ENCODE data around the gene NBPF6. TPM values are rescaled to one million over a fixed set of nuclear protein-coding genes. Genes with fewer than 3 reads are reported as not detected.
"Not testable (repeated sequence)": the region's sequence is repeated elsewhere in the genome, so short reads cannot be mapped to it uniquely, and the experiment has no call there.

Gene NBPF6, protein sequence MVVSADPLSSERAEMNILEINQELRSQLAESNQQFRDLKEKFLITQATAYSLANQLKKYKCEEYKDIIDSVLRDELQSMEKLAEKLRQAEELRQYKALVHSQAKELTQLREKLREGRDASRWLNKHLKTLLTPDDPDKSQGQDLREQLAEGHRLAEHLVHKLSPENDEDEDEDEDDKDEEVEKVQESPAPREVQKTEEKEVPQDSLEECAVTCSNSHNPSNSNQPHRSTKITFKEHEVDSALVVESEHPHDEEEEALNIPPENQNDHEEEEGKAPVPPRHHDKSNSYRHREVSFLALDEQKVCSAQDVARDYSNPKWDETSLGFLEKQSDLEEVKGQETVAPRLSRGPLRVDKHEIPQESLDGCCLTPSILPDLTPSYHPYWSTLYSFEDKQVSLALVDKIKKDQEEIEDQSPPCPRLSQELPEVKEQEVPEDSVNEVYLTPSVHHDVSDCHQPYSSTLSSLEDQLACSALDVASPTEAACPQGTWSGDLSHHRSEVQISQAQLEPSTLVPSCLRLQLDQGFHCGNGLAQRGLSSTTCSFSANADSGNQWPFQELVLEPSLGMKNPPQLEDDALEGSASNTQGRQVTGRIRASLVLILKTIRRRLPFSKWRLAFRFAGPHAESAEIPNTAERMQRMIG
- not detected for polyA plus RNA-seq (2012; ENCODE audit: insufficient read depth, insufficient read length, low read depth)

DNA sequence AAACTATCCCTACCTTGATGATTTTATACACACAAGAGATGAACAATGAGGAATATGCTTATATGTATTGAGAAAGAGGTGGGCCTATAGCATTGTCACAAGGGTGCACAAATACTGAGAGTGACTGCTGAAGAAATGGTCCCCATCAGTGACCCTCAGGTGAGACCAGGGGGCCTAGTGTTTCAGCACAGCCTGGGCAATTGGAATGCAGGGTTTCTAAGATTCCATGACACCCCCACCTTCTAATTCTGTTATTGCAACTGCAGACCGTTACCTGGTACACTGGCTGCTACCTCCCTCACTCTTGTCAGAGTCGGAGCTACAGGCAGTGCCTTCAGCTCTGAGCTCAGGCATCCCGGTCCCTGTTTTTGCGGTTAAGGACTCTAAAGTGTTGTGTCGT lies at the start of gene NBPF6:
TSS of gene NBPF6 (plus strand) at position 301 of the 400 bp plus-strand sequence. CDS start 259 bp downstream, outside the sequence.
- H3K27me3 ChIP-seq; H3K36me3 ChIP-seq; H3K4me1 ChIP-seq; DNase-seq; H3K9me3 ChIP-seq; H3K4me3 ChIP-seq (ENCODE audit: low read depth, low read length): not testable (repeated sequence)

DNA sequence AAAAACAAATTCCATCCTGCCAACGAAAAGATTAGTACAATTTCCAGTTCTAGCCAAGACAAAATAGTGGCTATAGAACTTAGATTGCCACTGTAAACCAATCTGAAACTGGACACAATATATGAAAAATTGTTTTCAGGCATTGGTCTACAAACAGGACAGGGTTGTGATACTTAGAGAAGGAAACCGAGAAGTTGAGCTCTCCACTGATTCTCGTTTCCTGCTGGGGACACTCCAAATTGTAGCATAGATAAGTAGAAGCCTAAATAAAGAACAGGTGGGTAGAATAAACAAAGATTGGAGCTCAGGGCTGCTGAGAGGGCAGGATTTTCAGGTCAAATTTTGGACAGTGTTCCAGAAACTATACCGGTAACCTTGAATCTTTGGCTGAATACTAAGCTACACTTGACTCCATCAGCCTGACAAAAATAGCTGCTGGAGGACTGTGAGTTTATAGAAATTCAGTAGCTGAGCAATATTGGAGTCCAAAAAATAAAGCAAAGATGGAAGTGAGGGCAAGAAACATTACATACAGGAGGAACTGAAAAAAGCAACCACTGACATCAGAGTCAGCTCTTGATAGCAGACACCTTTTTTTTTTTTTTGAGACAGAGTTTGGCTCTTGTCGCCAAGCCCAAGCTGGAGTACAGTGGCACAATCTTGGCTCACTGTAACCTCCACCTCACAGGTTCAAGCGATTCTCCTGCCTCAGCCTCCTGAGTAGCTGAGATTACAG lies 38.9 kb upstream of the NBPF6 start:
- H3K9me3 ChIP-seq; H3K36me3 ChIP-seq; H3K27me3 ChIP-seq; H3K4me3 ChIP-seq (ENCODE audit: low read depth, low read length); DNase-seq; H3K4me1 ChIP-seq: not testable (repeated sequence)

DNA sequence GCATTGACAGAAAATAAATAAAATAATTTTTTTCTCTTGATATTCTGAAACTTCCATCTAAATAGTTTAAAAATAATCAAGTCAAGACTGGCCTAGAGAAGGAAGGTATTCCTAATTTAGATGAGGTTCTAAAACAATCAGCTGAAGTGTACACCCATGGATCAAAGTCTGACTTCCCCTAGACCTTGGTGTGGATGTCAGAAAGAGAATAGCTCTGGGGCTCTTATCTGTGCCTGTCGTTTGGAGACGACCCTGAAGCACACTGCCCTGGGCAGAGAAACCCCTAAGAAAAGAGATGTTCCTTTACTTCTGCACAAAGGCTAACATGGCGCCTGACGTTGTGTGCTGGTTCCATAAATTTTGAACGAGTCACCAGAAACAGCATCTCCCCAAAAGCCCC lies 30.0 kb upstream of the NBPF6 start:
- not testable (repeated sequence) for H3K27me3 ChIP-seq; DNase-seq; H3K4me3 ChIP-seq (ENCODE audit: low read depth, low read length); H3K36me3 ChIP-seq; H3K4me1 ChIP-seq; H3K9me3 ChIP-seq

DNA sequence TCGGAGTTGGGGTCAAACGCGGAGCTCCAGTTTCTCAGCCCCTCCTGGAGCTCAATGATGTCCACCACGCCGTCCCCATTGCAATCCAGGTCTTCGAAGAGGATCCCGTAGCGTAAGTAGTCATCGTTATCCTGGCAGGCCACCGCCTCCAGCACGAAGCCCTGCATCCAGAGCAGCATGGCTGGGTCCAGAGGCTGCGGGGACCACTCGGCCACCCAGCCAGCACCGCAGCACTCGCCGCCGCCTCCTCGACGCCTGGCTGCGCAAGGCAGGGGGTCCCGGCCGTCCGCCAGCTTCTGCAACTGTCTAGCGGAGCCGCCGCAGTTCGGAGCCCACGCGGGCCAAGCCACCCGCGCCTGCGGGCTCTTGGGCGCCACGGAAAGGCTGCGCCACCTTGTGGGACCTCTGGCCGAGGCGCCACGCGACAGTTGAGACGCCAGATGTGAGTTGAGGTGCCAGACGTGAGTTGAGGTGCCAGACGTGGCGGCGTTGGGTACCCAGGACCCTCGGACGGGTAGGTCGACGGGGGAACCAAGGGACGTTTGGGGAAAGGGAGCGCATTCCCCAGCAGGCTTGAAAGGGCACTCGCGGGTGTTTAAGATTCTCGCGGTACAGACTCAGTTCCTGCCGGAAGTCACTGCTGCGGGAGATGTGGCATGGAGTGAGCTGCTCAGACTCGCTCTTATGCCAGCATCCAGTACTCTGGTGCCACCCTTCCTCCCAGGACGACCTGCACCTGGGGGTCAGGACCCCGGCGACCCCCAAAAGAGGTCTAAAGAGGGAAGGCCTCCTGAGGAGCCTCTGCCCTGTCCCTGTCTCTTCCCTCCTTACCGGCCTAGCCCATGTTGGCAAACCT lies 28.9 kb upstream of the NBPF6 start:
- not testable (repeated sequence) for DNase-seq; H3K36me3 ChIP-seq; H3K4me3 ChIP-seq (ENCODE audit: low read depth, low read length); H3K4me1 ChIP-seq; H3K9me3 ChIP-seq; H3K27me3 ChIP-seq

DNA sequence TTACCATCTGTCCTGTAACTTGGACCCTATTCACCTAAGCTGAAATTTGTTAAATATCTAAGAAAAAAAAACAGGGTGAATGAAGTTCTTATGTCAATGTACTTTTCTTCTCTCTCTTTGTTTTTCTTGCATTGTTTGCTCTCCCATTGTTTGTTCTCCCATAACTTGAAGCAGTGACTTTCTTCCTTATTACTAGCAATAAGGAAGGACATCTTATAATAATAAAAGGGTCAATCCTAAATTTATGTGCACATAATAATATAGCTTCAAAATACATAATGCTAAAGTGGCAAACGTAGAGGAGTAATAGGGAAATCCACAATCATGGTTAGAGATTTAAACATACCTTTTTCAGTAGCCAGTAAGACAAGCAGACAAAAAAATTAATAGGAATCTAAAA lies 23.3 kb upstream of the NBPF6 start:
- not testable (repeated sequence) for H3K27me3 ChIP-seq; H3K4me3 ChIP-seq (ENCODE audit: low read depth, low read length); H3K4me1 ChIP-seq; DNase-seq; H3K9me3 ChIP-seq; H3K36me3 ChIP-seq

DNA sequence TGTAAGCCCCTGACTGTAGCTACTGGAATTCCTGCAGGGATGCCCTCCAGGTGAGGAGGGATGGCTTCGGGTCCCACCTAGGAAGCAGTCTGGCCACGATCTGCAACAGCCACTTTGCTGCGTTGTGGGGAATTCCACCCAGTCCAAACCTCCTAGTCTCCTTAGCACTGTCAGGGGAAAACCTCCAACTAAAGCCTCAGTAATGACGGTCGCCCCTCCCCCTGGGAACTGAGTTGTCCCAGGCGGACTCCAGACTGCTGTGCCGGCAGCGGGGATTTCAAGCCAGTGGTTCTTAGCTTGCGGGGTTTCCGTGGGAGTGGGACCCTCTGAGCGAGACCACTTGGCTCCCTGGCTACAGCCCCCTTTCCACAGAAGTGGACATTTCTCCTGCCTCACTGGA lies 18.1 kb upstream of the NBPF6 start:
- not testable (repeated sequence) for H3K4me3 ChIP-seq (ENCODE audit: low read depth, low read length); H3K9me3 ChIP-seq; H3K27me3 ChIP-seq; DNase-seq; H3K36me3 ChIP-seq; H3K4me1 ChIP-seq

DNA sequence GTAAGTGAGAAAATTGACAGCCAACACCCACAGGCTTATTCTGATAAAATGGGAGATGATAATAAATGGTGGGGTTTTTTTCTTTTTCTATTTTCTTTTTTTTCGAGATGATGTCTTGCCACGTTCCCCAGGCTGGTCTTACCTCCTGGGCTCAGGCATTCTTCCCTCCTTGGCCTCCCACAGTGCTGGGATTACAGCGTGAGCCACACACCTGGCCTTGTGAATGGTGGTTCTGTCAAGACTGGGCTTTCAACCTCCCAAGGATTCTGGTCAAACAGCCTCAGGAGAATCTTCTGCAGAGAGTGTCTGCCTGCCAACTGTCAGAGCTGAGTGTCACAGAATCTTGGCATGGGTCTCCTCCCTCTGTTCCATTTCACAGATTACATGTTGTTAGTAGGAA lies 16.7 kb upstream of the NBPF6 start:
- not testable (repeated sequence) for DNase-seq; H3K9me3 ChIP-seq; H3K36me3 ChIP-seq; H3K27me3 ChIP-seq; H3K4me3 ChIP-seq (ENCODE audit: low read depth, low read length); H3K4me1 ChIP-seq

DNA sequence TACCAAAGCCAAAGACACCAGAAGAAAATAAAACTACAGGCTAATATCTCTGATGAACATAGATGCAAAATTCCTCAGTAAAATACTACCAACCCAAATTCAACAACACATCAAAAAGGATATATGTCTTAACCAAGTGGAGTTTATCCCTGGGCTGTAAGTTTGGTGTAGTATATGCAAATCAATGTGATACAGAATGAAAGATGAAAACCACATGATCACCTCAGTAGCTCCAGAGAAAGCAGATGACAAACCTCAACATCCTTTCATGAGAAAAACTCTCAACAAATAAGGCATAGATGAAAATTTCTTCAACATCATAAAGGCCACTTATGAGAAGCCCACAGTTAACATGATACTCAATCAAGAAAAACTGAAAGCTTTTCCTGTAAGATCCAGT lies 11.6 kb upstream of the NBPF6 start:
- H3K27me3 ChIP-seq; H3K36me3 ChIP-seq; H3K4me3 ChIP-seq (ENCODE audit: low read depth, low read length); H3K9me3 ChIP-seq; H3K4me1 ChIP-seq; DNase-seq: not testable (repeated sequence)

DNA sequence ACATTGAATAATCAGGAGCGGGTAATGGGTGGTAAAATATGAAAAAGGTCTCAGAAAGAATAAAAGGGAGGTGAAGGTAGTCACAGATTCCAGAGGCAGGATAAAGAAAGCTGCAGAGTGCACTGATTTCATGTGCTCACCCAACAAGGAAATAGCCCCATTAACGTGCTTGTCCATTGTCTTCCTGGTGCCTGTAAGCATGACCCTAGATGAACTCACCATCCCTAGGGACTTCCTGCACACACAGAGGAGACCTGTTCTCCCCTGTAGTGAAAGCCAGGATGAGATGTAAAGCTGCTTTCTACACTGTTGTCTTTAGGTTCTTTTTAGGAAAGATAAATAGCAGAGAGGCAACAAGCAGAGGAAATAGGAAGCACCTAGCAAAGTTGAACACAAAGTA lies 4.4 kb downstream of the NBPF6 start:
- not testable (repeated sequence) for DNase-seq

DNA sequence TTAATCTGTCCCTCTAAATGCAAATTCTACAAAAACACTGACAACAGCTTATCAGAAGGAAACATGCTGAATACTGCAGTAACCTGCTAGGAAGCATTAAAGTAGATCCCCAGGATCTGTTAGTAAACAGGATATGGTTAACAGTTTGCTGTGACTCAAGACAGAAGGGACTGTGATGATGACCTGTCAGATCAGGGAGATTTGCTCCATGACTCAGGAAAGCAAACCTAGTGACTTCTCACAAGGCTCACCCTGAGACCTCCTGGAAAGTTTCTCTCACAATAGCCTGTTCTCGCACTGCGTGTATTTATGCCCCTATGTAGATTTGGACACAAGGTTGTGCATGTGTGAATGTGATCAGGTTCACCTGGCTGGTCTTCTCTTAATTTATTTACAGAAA lies 8.5 kb downstream of the NBPF6 start:
- not testable (repeated sequence) for H3K9me3 ChIP-seq; H3K27me3 ChIP-seq; H3K4me3 ChIP-seq (ENCODE audit: low read depth, low read length); H3K36me3 ChIP-seq; DNase-seq; H3K4me1 ChIP-seq

More for the DNA sequence above, 4.4 kb downstream of the NBPF6 start:
- H3K4me1 ChIP-seq; H3K27me3 ChIP-seq; H3K36me3 ChIP-seq; H3K4me3 ChIP-seq (ENCODE audit: low read depth, low read length); H3K9me3 ChIP-seq: not testable (repeated sequence)

DNA sequence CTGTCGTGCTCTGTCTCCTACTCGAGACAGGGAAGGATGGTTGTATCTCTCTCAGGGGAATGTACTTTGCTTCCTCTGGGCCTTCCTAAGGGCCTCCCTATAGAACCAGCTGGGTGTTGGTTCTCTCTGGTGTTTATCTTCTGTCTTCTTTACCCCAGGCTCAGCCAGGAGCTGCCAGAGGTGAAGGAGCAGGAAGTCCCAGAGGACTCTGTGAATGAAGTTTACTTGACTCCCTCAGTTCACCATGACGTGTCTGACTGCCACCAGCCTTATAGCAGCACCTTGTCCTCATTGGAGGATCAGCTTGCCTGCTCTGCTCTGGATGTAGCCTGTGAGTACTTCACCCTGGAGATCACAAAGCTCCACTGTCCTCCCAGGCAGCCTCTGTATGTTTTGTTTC lies 11.6 kb downstream of the NBPF6 start:
- not testable (repeated sequence) for H3K4me3 ChIP-seq (ENCODE audit: low read depth, low read length)

DNA sequence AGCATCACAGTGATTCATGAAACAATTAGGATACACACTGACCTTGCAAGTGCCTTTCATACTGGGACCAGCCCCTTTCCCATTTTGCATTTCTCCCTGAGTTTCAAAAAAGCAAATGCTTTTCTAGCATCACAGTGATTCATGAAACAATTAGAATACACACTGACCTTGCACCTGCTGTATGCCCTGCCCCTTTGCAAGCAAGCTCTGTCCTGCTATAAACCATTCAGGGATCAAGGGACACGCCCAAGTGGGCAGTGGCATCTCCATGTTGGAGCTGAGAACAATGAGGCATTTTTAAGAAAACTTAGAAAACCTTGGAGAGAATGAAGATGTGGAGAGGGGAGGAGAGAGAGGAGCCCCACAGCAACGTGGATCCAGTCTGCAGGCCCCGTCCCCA lies 13.8 kb downstream of the NBPF6 start:
- not testable (repeated sequence) for H3K9me3 ChIP-seq; DNase-seq; H3K36me3 ChIP-seq; H3K27me3 ChIP-seq; H3K4me1 ChIP-seq; H3K4me3 ChIP-seq (ENCODE audit: low read depth, low read length)

More for the DNA sequence above, 11.6 kb downstream of the NBPF6 start:
- not testable (repeated sequence) for H3K27me3 ChIP-seq, H3K4me1 ChIP-seq, H3K9me3 ChIP-seq, DNase-seq, H3K36me3 ChIP-seq

DNA sequence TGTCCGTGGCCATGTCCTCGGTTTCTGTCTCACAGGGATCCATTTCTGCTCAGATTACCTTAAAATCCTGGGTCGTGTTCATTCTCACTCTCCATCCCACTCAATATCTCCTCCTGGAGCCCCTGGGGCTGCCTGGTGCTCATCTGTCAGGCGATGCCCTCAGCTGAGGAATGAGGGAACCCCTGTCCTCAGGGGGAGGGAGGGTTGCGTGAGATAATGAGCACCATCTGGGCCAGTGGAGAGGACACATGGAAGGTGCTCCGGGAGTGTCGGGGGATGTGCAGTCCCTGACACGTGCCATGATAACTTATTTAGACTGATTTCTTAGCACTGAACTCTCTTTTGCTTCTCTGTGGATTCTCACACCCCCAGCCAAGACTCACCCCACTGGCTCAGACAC lies 16.0 kb downstream of the NBPF6 start:
- not testable (repeated sequence) for H3K27me3 ChIP-seq; H3K4me1 ChIP-seq; DNase-seq; H3K9me3 ChIP-seq; H3K36me3 ChIP-seq; H3K4me3 ChIP-seq (ENCODE audit: low read depth, low read length)

DNA sequence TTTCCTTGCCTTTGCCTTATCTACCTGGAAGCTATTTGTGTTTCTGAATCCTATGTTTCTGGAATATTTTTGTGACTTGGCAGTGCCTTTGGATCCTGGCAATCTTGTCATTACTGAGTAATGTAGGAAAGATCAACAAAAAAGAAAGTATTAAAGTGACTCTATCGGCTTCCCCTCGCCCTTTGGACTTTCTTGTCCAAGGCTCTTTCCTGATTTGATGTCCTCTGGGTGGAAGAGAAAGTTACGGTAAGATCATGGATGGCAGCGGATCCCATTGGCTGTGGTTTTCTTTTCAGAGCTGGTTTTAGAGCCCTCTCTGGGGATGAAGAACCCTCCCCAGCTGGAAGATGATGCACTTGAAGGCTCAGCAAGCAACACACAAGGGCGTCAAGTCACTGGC lies 17.0 kb downstream of the NBPF6 start:
- not testable (repeated sequence) for H3K4me1 ChIP-seq; DNase-seq; H3K36me3 ChIP-seq; H3K4me3 ChIP-seq (ENCODE audit: low read depth, low read length); H3K27me3 ChIP-seq; H3K9me3 ChIP-seq

DNA sequence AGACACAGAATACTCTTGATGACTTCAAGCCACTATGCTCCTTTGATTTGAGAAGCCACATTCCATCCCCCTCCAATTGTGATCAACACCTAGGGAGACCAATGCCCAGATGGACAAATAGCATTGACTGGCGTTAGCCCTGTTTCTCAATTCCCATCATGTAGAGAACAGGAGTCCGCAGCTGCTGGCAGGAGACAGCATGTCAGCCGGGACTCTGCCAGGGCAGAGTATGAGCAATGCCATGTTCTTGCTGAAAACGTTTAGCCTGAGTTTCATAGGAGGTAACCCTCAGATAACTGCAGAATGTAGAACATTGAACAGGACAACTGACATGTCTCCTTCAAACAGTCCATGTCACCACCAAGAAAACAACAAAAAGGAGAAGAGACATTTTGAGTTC lies 20.6 kb downstream of the NBPF6 start:
- H3K9me3 ChIP-seq; DNase-seq; H3K4me1 ChIP-seq; H3K36me3 ChIP-seq; H3K4me3 ChIP-seq (ENCODE audit: low read depth, low read length): not testable (repeated sequence)
- H3K27me3 ChIP-seq = peaks cover 12% of the 10 kb centered on the region

Data from BE2C (cell line).